ENCODE measurements around the gene RNF222. TPM values are rescaled to one million over a fixed set of nuclear protein-coding genes. Genes with fewer than 3 reads are reported as not detected.

Gene RNF222
- total and polyA plus RNA-seq, 2 experiments from 2014 or later: 0.07 TPM; not detected in 1

DNA sequence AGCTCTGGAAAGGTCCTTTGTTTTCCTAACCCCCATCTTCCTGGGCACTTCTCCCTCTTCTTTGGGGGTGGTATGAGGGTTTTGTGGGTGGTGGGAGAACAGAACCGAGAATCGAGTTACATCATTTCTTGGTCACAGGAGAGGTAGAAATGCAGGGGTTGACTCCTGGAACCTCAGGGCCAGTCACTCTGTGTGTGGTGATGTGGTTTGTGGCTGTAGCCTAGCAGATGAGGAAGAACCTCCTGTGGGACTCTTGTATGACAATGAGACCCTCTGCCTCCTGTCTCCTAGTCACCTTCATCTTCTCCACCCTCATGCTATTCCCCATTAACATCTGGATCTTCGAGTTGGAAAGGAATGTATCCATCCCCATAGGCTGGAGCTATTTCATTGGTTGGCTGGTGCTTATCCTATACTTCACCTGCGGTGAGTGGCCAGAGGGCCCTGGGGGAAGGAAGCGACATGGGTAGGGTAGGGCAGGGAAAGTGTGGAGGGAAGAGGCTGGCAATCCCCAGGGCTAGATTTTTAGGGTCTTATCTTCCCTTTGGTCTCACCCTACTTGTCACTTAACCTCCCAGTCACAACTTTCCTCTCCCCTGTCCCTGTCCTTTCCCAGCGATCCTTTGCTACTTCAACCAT lies 52.5 kb downstream of the RNF222 start:
- TF ChIP-seq, protein P1, sequence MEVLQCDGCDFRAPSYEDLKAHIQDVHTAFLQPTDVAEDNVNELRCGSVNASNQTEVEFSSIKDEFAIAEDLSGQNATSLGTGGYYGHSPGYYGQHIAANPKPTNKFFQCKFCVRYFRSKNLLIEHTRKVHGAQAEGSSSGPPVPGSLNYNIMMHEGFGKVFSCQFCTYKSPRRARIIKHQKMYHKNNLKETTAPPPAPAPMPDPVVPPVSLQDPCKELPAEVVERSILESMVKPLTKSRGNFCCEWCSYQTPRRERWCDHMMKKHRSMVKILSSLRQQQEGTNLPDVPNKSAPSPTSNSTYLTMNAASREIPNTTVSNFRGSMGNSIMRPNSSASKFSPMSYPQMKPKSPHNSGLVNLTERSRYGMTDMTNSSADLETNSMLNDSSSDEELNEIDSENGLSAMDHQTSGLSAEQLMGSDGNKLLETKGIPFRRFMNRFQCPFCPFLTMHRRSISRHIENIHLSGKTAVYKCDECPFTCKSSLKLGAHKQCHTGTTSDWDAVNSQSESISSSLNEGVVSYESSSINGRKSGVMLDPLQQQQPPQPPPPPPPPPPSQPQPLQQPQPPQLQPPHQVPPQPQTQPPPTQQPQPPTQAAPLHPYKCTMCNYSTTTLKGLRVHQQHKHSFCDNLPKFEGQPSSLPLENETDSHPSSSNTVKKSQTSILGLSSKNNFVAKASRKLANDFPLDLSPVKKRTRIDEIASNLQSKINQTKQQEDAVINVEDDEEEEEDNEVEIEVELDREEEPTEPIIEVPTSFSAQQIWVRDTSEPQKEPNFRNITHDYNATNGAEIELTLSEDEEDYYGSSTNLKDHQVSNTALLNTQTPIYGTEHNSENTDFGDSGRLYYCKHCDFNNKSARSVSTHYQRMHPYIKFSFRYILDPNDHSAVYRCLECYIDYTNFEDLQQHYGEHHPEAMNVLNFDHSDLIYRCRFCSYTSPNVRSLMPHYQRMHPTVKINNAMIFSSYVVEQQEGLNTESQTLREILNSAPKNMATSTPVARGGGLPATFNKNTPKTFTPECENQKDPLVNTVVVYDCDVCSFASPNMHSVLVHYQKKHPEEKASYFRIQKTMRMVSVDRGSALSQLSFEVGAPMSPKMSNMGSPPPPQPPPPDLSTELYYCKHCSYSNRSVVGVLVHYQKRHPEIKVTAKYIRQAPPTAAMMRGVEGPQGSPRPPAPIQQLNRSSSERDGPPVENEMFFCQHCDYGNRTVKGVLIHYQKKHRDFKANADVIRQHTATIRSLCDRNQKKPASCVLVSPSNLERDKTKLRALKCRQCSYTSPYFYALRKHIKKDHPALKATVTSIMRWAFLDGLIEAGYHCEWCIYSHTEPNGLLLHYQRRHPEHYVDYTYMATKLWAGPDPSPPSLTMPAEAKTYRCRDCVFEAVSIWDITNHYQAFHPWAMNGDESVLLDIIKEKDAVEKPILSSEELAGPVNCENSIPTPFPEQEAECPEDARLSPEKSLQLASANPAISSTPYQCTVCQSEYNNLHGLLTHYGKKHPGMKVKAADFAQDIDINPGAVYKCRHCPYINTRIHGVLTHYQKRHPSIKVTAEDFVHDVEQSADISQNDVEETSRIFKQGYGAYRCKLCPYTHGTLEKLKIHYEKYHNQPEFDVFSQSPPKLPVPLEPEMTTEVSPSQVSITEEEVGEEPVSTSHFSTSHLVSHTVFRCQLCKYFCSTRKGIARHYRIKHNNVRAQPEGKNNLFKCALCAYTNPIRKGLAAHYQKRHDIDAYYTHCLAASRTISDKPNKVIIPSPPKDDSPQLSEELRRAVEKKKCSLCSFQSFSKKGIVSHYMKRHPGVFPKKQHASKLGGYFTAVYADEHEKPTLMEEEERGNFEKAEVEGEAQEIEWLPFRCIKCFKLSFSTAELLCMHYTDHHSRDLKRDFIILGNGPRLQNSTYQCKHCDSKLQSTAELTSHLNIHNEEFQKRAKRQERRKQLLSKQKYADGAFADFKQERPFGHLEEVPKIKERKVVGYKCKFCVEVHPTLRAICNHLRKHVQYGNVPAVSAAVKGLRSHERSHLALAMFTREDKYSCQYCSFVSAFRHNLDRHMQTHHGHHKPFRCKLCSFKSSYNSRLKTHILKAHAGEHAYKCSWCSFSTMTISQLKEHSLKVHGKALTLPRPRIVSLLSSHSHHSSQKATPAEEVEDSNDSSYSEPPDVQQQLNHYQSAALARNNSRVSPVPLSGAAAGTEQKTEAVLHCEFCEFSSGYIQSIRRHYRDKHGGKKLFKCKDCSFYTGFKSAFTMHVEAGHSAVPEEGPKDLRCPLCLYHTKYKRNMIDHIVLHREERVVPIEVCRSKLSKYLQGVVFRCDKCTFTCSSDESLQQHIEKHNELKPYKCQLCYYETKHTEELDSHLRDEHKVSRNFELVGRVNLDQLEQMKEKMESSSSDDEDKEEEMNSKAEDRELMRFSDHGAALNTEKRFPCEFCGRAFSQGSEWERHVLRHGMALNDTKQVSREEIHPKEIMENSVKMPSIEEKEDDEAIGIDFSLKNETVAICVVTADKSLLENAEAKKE (CRISPR knock-in tag; IDR thresholded peaks at IDR 0.05): no peak
- TF ChIP-seq, protein P2, sequence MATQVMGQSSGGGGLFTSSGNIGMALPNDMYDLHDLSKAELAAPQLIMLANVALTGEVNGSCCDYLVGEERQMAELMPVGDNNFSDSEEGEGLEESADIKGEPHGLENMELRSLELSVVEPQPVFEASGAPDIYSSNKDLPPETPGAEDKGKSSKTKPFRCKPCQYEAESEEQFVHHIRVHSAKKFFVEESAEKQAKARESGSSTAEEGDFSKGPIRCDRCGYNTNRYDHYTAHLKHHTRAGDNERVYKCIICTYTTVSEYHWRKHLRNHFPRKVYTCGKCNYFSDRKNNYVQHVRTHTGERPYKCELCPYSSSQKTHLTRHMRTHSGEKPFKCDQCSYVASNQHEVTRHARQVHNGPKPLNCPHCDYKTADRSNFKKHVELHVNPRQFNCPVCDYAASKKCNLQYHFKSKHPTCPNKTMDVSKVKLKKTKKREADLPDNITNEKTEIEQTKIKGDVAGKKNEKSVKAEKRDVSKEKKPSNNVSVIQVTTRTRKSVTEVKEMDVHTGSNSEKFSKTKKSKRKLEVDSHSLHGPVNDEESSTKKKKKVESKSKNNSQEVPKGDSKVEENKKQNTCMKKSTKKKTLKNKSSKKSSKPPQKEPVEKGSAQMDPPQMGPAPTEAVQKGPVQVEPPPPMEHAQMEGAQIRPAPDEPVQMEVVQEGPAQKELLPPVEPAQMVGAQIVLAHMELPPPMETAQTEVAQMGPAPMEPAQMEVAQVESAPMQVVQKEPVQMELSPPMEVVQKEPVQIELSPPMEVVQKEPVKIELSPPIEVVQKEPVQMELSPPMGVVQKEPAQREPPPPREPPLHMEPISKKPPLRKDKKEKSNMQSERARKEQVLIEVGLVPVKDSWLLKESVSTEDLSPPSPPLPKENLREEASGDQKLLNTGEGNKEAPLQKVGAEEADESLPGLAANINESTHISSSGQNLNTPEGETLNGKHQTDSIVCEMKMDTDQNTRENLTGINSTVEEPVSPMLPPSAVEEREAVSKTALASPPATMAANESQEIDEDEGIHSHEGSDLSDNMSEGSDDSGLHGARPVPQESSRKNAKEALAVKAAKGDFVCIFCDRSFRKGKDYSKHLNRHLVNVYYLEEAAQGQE (IDR thresholded peaks at IDR 0.05; ENCODE audit: unreplicated experiment): no peak
- TF ChIP-seq POLR2AphosphoS5 (IDR thresholded peaks at IDR 0.05; ENCODE audit: low read depth) (no peak), CREB1 (CRISPR knock-in tag; IDR thresholded peaks at IDR 0.05; ENCODE audit: low read depth) (no peak), ZNF331 (CRISPR knock-in tag; IDR thresholded peaks at IDR 0.05; ENCODE audit: low read depth) (no peak), JUNB (IDR thresholded peaks at IDR 0.05; ENCODE audit: unreplicated experiment) (no peak), ZNF114 (CRISPR knock-in tag; IDR thresholded peaks at IDR 0.05) (no peak), NANOG (IDR thresholded peaks at IDR 0.05; ENCODE audit: borderline replicate concordance) (no peak), EZH2phosphoT487 (IDR thresholded peaks at IDR 0.05; ENCODE audit: unreplicated experiment) (no peak), STAT1 (IDR thresholded peaks at IDR 0.05; ENCODE audit: unreplicated experiment) (no peak)
- TF ChIP-seq, protein P3, sequence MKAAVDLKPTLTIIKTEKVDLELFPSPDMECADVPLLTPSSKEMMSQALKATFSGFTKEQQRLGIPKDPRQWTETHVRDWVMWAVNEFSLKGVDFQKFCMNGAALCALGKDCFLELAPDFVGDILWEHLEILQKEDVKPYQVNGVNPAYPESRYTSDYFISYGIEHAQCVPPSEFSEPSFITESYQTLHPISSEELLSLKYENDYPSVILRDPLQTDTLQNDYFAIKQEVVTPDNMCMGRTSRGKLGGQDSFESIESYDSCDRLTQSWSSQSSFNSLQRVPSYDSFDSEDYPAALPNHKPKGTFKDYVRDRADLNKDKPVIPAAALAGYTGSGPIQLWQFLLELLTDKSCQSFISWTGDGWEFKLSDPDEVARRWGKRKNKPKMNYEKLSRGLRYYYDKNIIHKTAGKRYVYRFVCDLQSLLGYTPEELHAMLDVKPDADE (IDR thresholded peaks at IDR 0.05): no peak
- TF ChIP-seq, protein P4, sequence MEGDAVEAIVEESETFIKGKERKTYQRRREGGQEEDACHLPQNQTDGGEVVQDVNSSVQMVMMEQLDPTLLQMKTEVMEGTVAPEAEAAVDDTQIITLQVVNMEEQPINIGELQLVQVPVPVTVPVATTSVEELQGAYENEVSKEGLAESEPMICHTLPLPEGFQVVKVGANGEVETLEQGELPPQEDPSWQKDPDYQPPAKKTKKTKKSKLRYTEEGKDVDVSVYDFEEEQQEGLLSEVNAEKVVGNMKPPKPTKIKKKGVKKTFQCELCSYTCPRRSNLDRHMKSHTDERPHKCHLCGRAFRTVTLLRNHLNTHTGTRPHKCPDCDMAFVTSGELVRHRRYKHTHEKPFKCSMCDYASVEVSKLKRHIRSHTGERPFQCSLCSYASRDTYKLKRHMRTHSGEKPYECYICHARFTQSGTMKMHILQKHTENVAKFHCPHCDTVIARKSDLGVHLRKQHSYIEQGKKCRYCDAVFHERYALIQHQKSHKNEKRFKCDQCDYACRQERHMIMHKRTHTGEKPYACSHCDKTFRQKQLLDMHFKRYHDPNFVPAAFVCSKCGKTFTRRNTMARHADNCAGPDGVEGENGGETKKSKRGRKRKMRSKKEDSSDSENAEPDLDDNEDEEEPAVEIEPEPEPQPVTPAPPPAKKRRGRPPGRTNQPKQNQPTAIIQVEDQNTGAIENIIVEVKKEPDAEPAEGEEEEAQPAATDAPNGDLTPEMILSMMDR (conservative IDR thresholded peaks at IDR 0.05; ENCODE audit: low read depth in 2 of 2): no peak
- Histone ChIP-seq H2AFZ (peak overlapping the region; percentile 63; the same call in 1 of the 2 replicates), H3K4me1 (ENCODE audit: insufficient read depth) (peaks cover 5% of the 10 kb centered on the region; the same call in 1 of the 2 replicates), H3F3A (replicated peaks; ENCODE audit: low read depth) (no peaks in the 10 kb centered on the region), H3K4me2 (no peak overlapping the region), H3K9me2 (ENCODE audit: insufficient read depth) (peaks cover 10% of the 10 kb centered on the region; the same call in 1 of the 2 replicates), H3K36me3 (ENCODE audit: insufficient read depth) (no peaks in the 10 kb centered on the region), H4K20me1 (replicated peaks; ENCODE audit: insufficient read depth) (no peaks in the 10 kb centered on the region), H3K4me3 (no peak overlapping the region), H3K27me3 (ENCODE audit: insufficient read depth) (no peaks in the 10 kb centered on the region), H3K79me2 (replicated peaks; ENCODE audit: insufficient read depth) (no peaks in the 10 kb centered on the region), H3K27ac (ENCODE audit: low read depth) (no peak overlapping the region)
- peaks cover 5% of the 10 kb centered on the region for H3K4me1 Mint-ChIP-seq
- H3K27me3 Mint-ChIP-seq (ENCODE audit: insufficient read depth, low read depth, poor library complexity): no peaks in the 10 kb centered on the region
- no peak overlapping the region for H3K4me3 Mint-ChIP-seq
- no peaks in the 10 kb centered on the region for H3K36me3 Mint-ChIP-seq (ENCODE audit: low read depth)
- H3K27ac Mint-ChIP-seq: no peak overlapping the region
- ATAC-seq: no peak; the same call in 2 of the 3 replicates
- DNase-seq (ENCODE audit: low spot score): no peak
- no peaks in the 10 kb centered on the region for H3K9me3 Mint-ChIP-seq

Measured in GM23338 (cell line).